Activated CD4-positive, alpha-beta T cell treated with anti-CD3 and anti-CD28 coated beads for 36 hours (primary cell): ENCODE measurements around the gene AK5. TPM values are rescaled to one million over a fixed set of nuclear protein-coding genes. Genes with fewer than 3 reads are reported as not detected.

ENCODE experiments used
- ATAC-seq: fragments of 200-7000 bp; cut with Tn5 transposase; one replicate; pipeline ENCODE4 v1.10.0; 2021; ENCODE audit warnings: mild to moderate bottlenecking, moderate library complexity
- CTCF ChIA-PET: fragments of 350-600 bp; sonication (Branson Sonifier 250); formaldehyde crosslinking; loops from one replicate; lab custom pipeline; 2021; ENCODE audit warnings: antibody characterized with exemption; lab: Charles Lee
- POLR2A ChIA-PET: fragments of 350-600 bp; sonication (Branson Sonifier 250); formaldehyde crosslinking; loops from one replicate; lab custom pipeline; 2021; ENCODE audit warnings: antibody characterized with exemption, inconsistent platforms; lab: Charles Lee
- DNase-seq: peaks from one replicate; pipeline ENCODE4 v3.0.0-alpha.2; 2020
- H3K27ac Mint-ChIP-seq: one replicate; pipeline ENCODE4 v1.8.0; 2021; ENCODE audit warnings: mixed read lengths
- H3K27me3 Mint-ChIP-seq: one replicate; pipeline ENCODE4 v1.8.0; 2021; ENCODE audit warnings: mixed read lengths
- H3K36me3 Mint-ChIP-seq: one replicate; pipeline ENCODE4 v1.8.0; 2021; ENCODE audit warnings: low read depth, mixed read lengths
- H3K4me1 Mint-ChIP-seq: one replicate; pipeline ENCODE4 v1.8.0; 2021; ENCODE audit warnings: mixed read lengths
- H3K4me3 Mint-ChIP-seq: one replicate; pipeline ENCODE4 v1.8.0; 2021; ENCODE audit warnings: mild to moderate bottlenecking, moderate library complexity, mixed read lengths
- H3K9me3 Mint-ChIP-seq: one replicate; pipeline ENCODE4 v1.8.0; 2021; ENCODE audit warnings: low read depth, mixed read lengths
- intact Hi-C, 2 experiments: fragments of 100-400 bp; cut with DNase I in 1 of 2; cut with micrococcal nuclease in 1 of 2; formaldehyde crosslinking; loops; one replicate each; pipeline versions ENCODE4 v1.14.2 to v1.15.1; 2022 to 2024; cut with DNase I, micrococcal nuclease
- total RNA-seq, 2 experiments: library from RNA; stranded (reverse); gene quantifications; one replicate each; pipeline ENCODE4 v1.2.3, GENCODE V29; 2021

Gene AK5
- total RNA-seq, 2 experiments from 2014 or later, result 9.9 TPM

DNA sequence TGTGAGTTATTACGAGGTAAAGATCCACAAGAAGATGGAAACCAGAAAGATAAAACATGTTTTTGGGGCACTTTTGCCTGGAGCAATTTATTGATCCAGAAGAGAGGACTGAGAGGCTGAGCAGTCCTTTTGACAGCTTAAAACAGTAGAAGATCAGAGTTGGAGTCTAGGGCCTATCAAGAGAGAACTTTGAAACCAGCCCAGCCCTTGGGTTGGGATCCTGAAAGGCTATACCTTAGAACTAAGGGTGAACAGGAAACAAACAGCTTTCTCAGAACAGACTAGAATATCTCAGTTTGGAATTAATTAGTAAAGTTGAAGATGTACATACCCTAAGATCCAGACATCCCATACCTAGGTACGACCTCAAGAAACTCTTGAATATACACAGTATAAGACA is 311.1 kb downstream of the AK5 start:
- Mint-ChIP-seq H3K27ac (no peak overlapping the region), H3K4me1 (peaks cover 20% of the 10 kb centered on the region), H3K4me3 (no peak overlapping the region), H3K36me3 (peaks cover 31% of the 10 kb centered on the region), H3K27me3 (no peaks in the 10 kb centered on the region), H3K9me3 (no peaks in the 10 kb centered on the region)
- ATAC-seq (no peak), DNase-seq (no peak)
- intact Hi-C loops, result no loop called here
- ChIA-PET CTCF (interaction anchor here (1.0 to 1.2 kb wide), 2 partner anchors 11 to 17 kb away, joined by 3 read pairs; no protein-coding TSS in a partner anchor), POLR2A (no interaction called here)

DNA sequence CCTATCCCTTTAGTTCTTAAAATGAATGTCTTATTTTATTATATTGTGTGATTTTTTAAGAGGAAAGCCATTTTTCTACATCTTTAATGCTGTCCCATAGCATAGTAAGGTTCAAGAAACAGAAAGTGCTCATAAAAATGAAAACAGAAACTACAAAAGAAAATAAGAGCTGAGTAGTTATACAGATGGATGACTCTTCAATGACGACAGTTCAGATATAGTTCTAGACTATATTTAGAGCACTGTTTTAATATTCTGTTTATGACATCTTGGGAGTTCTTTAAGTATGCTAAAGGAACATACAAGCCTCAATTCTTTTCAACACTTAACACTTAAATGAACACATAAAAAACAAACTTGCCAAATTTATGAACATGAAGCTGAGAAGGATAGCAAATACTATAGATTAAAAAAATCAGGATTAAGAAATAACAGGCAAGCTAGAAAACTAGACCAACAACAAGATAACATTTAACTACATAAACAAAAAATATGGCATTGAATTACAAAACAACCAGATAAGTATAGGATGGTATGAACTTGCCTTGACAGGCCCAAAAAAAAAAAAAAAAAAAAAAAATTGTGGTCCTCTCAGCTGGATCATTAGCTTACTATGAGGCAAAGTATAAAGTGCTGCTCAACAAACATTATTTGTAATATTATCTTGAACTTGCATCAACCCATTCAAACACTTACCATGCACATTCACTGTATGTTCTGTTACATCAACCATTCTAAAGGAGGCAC is 312.7 kb downstream of the AK5 start:
- DNase-seq (no peak), ATAC-seq (peak; percentile 60)
- Mint-ChIP-seq H3K27ac (no peak overlapping the region), H3K9me3 (no peaks in the 10 kb centered on the region), H3K36me3 (peaks cover 29% of the 10 kb centered on the region), H3K4me3 (no peak overlapping the region), H3K27me3 (no peaks in the 10 kb centered on the region), H3K4me1 (peaks cover 18% of the 10 kb centered on the region)
- POLR2A ChIA-PET, result interaction anchor here (0.6 kb wide), 2 partner anchors 347 to 494 kb away, joined by 3 to 7 read pairs; no protein-coding TSS in a partner anchor
- CTCF ChIA-PET, result interaction anchor here (0.6 to 0.7 kb wide), 3 partner anchors 15 to 88 kb away, joined by 3 read pairs; partner anchors contain the start of gene ZZZ3
- intact Hi-C loops, result no loop called here

DNA sequence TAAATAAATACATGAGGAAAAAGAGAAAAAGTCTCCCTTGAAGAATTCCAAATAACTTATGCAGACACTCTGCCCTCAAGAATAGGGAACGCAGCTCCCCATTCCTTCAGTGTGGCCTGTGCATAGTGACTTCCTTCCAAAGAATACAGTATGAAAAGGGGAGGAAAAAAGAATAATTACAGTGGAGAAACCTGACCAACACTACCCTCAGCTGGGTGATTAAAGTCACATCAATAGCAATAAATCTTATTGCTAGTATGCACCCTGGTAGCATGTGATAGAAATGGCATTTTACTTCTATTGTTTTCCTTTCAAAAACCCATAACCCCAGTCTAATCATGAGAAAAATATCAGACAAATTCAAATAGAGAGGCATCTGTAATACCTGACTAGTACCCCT is 315.5 kb downstream of the AK5 start:
- Mint-ChIP-seq H3K9me3 (no peaks in the 10 kb centered on the region), H3K27ac (no peak overlapping the region), H3K4me3 (no peak overlapping the region), H3K27me3 (no peaks in the 10 kb centered on the region), H3K36me3 (peaks cover 32% of the 10 kb centered on the region), H3K4me1 (peaks cover 16% of the 10 kb centered on the region)
- intact Hi-C loops, result no loop called here
- ChIA-PET CTCF (interaction anchor here (1.0 kb wide), 1 partner anchor 13 kb away, joined by 3 read pairs; no protein-coding TSS in a partner anchor), POLR2A (no interaction called here)
- DNase-seq (no peak), ATAC-seq (no peak)

DNA sequence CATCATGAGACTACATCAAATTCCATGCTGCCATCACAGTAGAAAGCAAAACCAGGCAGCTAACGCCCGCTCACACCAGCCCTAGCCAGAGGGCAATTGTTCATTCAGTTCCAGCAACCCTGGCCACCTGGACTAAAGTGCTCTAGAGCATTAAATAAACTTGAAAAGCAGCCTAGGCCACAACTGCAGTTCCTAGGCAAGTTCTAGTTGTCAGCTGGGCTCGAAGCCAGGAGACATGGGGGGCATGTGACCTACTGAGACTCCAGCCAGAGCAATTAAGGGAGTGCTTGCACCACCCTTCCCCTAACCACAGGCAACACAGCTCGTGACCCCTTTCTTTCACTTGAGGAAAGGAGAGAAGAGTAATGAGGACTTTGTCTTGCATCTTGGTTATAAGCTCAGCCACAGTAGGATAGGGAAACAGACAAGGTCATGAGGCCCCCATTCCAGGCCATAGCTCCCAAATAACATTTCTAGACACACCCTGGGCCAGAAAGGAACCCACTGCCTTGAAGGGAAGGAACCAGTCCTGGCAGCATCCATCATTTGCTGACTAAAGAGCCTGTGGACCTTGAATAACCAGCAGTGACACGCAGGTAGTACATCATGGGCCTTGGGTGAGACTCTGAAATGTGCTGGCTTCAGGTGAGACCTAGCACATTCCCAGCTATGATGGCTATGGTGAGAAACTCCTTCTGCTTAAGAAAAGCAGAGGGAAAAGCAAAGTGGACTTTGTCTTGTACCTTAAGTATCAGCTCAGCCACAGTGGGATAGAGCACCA is 323.6 kb downstream of the AK5 start:
- intact Hi-C loops, result no loop called here
- ATAC-seq, result no peak
- Mint-ChIP-seq H3K36me3 (peaks cover 48% of the 10 kb centered on the region), H3K27ac (no peak overlapping the region), H3K4me3 (no peak overlapping the region), H3K27me3 (no peaks in the 10 kb centered on the region), H3K4me1 (peaks cover 8% of the 10 kb centered on the region), H3K9me3 (peaks cover 25% of the 10 kb centered on the region)
- CTCF ChIA-PET, result no interaction called here
- no peak for DNase-seq
- POLR2A ChIA-PET, result no interaction called here

DNA sequence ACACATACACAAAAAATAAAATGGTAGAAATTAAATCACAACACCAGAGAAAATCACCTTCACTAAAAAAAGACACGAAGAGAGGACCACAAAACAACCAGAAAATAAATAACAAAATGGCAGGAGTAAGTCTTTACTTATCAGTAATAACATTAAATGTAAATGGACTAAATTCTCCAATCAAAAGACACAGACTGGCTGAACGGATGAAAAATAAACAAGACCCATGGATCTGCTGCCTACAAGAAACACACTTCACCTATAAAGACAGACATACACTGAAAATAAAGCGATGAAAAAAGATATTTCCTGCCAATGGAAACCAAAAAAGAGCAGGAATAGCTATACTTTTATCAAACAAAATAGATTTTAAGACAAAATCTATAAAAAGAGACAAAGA is 327.1 kb downstream of the AK5 start:
- Mint-ChIP-seq H3K4me1 (peaks cover 8% of the 10 kb centered on the region), H3K4me3 (no peak overlapping the region), H3K9me3 (peaks cover 33% of the 10 kb centered on the region), H3K36me3 (peaks cover 58% of the 10 kb centered on the region), H3K27me3 (no peaks in the 10 kb centered on the region), H3K27ac (no peak overlapping the region)
- no peak for DNase-seq
- ATAC-seq, result no peak
- CTCF ChIA-PET, result interaction anchor here (0.6 kb wide), 1 partner anchor 128 kb away, joined by 3 read pairs; no protein-coding TSS in a partner anchor
- intact Hi-C loops, result no loop called here
- POLR2A ChIA-PET, result no interaction called here

Other genes starting within 250 kb of the AK5 start
- gene PIGK, start 62.6 kb upstream of the AK5 start, total RNA-seq, result 10 to 100 TPM; 19.3 to 19.7 TPM